HCT116 (cell line): ENCODE results near the gene SARS1. TPM values are rescaled to one million over a fixed set of nuclear protein-coding genes. Genes with fewer than 3 reads are reported as not detected.

Experiments used
- ATAC-seq: fragments of 200-7000 bp; cut with Tn5 transposase; 2 replicates; pipeline ENCODE4 v1.9.1; 2020; ENCODE audit warnings: mild to moderate bottlenecking, moderate library complexity
- BruUV-seq: library from RNA; stranded (reverse); fragments of 400-500 nt; replicated peaks from 2 replicates; lab custom pipeline; 2021; lab: Mats Ljungman, UMichigan
- CTCF ChIA-PET: fragments of 300-600 bp; sonication (Branson Sonifier 250); formaldehyde crosslinking; loops from one replicate; lab custom pipeline; 2021; ENCODE audit warnings: antibody characterized with exemption; lab: Charles Lee
- POLR2A ChIA-PET: fragments of 300-600, 350-600 bp; sonication (Branson Sonifier 250); formaldehyde crosslinking; loops from one replicate; lab custom pipeline; 2021; ENCODE audit warnings: antibody characterized with exemption; lab: Charles Lee
- RAD21 ChIA-PET, 2 experiments: fragments of 300-600 bp; sonication (Branson Sonifier 250); formaldehyde crosslinking; loops; one replicate each; lab custom pipeline; 2023; ENCODE audit warnings: low total read pairs in 2 of 2; ENCODE audit not compliant: uncharacterized antibody in 2 of 2, unreplicated experiment in 2 of 2, low non-redundant PET in 1 of 2; lab: Charles Lee
- DNase-seq: peaks from one replicate; pipeline ENCODE4 v3.0.0-alpha.2; 2010; ENCODE audit warnings: low read depth, low spot score
- H2AFZ ChIP-seq: fragments of 200-600 bp; shearing (Covaris generic), sonication (generic); 2 replicates; pipeline ENCODE4 v1.6.1; 2017; ENCODE audit warnings: low read depth, mixed run types, mixed read lengths, antibody characterized with exemption, low read length; ENCODE audit not compliant: poor library complexity, severe bottlenecking
- H3K27ac ChIP-seq: 2 replicates; pipeline ENCODE4 v1.5.1; 2012; ENCODE audit warnings: low read depth, low read length
- H3K27me3 ChIP-seq: fragments of 200-600 bp; sonication (generic); 2 replicates; pipeline ENCODE4 v1.6.1; 2016; ENCODE audit warnings: mixed run types, low read length, mixed read lengths; ENCODE audit not compliant: insufficient read depth
- H3K36me3 ChIP-seq, 2 experiments: fragments of 200-500 bp in 1 of 2; fragments of 200-600 bp in 1 of 2; sonication (Bioruptor generic) in 1 of 2; sonication (generic) in 1 of 2; 2 replicates each; pipeline versions ENCODE4 v1.5.1 to v1.6.1; 2014 to 2016; ENCODE audit warnings: low read length in 2 of 2, inconsistent platforms in 1 of 2, mixed read lengths in 1 of 2, mixed run types in 1 of 2; ENCODE audit not compliant: insufficient read depth in 2 of 2, control insufficient read depth in 1 of 2
- H3K4me1 ChIP-seq, 2 experiments: fragments of 200-600 bp in 1 of 2; sonication (generic) in 1 of 2; 2 replicates each; pipeline versions ENCODE4 v1.5.1 to v1.6.1; 2012 to 2017; ENCODE audit warnings: low read length in 2 of 2, inconsistent platforms in 1 of 2, mild to moderate bottlenecking in 1 of 2, mixed read lengths in 1 of 2, mixed run types in 1 of 2, moderate library complexity in 1 of 2; ENCODE audit not compliant: insufficient read depth in 2 of 2, control insufficient read depth in 1 of 2
- H3K4me2 ChIP-seq: fragments of 200-600 bp; sonication (generic); 2 replicates; pipeline ENCODE4 v1.6.1; 2017; ENCODE audit warnings: mixed run types, low read length, mixed read lengths
- H3K4me3 ChIP-seq, 2 experiments: fragments of 200-600 bp in 1 of 2; sonication (generic) in 1 of 2; replicated peaks in 1 of 2; 2 replicates each; pipeline ENCODE4 v1.5.1; 2011 to 2016; ENCODE audit warnings: low read length in 2 of 2, control low read depth in 1 of 2, low read depth in 1 of 2, mild to moderate bottlenecking in 1 of 2, mixed read lengths in 1 of 2, mixed run types in 1 of 2
- H3K79me2 ChIP-seq: fragments of 200-600 bp; sonication (generic); 2 replicates; pipeline ENCODE4 v1.6.1; 2017; ENCODE audit warnings: mild to moderate bottlenecking, mixed run types, low read length, moderate library complexity, mixed read lengths; ENCODE audit not compliant: insufficient read depth
- H3K9ac ChIP-seq: fragments of 200-600 bp; sonication (generic); 2 replicates; pipeline ENCODE4 v1.6.1; 2016; ENCODE audit warnings: low read length, mixed read lengths
- H3K9me2 ChIP-seq: fragments of 200-600 bp; sonication (generic), shearing (Covaris generic); 2 replicates; pipeline ENCODE4 v1.6.1; 2017; ENCODE audit warnings: mixed run types, mild to moderate bottlenecking, moderate library complexity; ENCODE audit not compliant: insufficient read depth
- H3K9me3 ChIP-seq, 2 experiments: fragments of 200-500 bp in 1 of 2; fragments of 200-600 bp in 1 of 2; sonication (Bioruptor generic) in 1 of 2; sonication (generic) in 1 of 2; 2 replicates each; pipeline ENCODE4 v1.6.1; 2014 to 2017; ENCODE audit warnings: low read length in 2 of 2, mixed read lengths in 2 of 2, inconsistent platforms in 1 of 2, low read depth in 1 of 2, mild to moderate bottlenecking in 1 of 2, mixed run types in 1 of 2, moderate library complexity in 1 of 2; ENCODE audit not compliant: control insufficient read depth in 1 of 2, insufficient read depth in 1 of 2
- H4K20me1 ChIP-seq: fragments of 200-600 bp; sonication (generic), shearing (Covaris generic); 2 replicates; pipeline ENCODE4 v1.6.1; 2017; ENCODE audit warnings: mixed run types, mild to moderate bottlenecking, moderate library complexity; ENCODE audit not compliant: insufficient read depth
- EZH2phosphoT487 ChIP-seq: fragments of 200-600 bp; IDR thresholded peaks from 2 replicates; pipeline ENCODE4 v1.6.1; 2018; ENCODE audit warnings: antibody characterized with exemption, borderline replicate concordance
- JUND ChIP-seq: IDR thresholded peaks from 2 replicates; pipeline ENCODE4 v1.6.1; 2012
- REST ChIP-seq: IDR thresholded peaks from 2 replicates; pipeline ENCODE4 v1.6.1; 2012; ENCODE audit warnings: low read depth
- SP1 ChIP-seq: IDR thresholded peaks from 2 replicates; pipeline ENCODE4 v1.6.1; 2012; ENCODE audit warnings: low read depth
- YY1 ChIP-seq: IDR thresholded peaks from 2 replicates; pipeline ENCODE4 v1.6.1; 2011; ENCODE audit warnings: low read length, low read depth, moderate library complexity, mild to moderate bottlenecking; ENCODE audit not compliant: insufficient replicate concordance; ENCODE audit errors: extremely low read depth
- intact Hi-C: fragments of 100-400 bp; cut with micrococcal nuclease; formaldehyde crosslinking; loops from 2 replicates; pipeline ENCODE4 v1.10.0; 2022
- total RNA-seq: library from RNA; stranded (reverse); gene quantifications from one replicate; pipeline ENCODE4 v1.2.1, GENCODE V29; 2021; ENCODE audit not compliant: unreplicated experiment
- TF ChIP-seq, protein P1 (sequence below), 3 experiments: fragments of 200-600 bp in 1 of 3; sonication (generic) in 1 of 3; IDR thresholded peaks in 2 of 3; conservative IDR thresholded peaks in 1 of 3; 2 replicates each; pipeline ENCODE4 v1.5.1; 2012 to 2017; ENCODE audit warnings: low read depth in 2 of 3, low read length in 2 of 3, antibody characterized with exemption in 1 of 3, borderline replicate concordance in 1 of 3, control low read depth in 1 of 3, mild to moderate bottlenecking in 1 of 3, mixed read lengths in 1 of 3, mixed run types in 1 of 3, moderate library complexity in 1 of 3; ENCODE audit not compliant: insufficient read depth in 1 of 3
- TF ChIP-seq, protein P2 (sequence below): IDR thresholded peaks from 2 replicates; pipeline ENCODE4 v1.6.1; 2011; ENCODE audit warnings: mild to moderate bottlenecking, low read length, moderate library complexity; ENCODE audit not compliant: insufficient replicate concordance; ENCODE audit errors: extremely low read depth

SARS1 gene
- total RNA-seq, 1 experiment from 2014 or later: 206 TPM

GRCh38 chr1:109252167-109252892, 38.6 kb downstream of the SARS1 start (continued):
- TF ChIP-seq, protein P1, sequence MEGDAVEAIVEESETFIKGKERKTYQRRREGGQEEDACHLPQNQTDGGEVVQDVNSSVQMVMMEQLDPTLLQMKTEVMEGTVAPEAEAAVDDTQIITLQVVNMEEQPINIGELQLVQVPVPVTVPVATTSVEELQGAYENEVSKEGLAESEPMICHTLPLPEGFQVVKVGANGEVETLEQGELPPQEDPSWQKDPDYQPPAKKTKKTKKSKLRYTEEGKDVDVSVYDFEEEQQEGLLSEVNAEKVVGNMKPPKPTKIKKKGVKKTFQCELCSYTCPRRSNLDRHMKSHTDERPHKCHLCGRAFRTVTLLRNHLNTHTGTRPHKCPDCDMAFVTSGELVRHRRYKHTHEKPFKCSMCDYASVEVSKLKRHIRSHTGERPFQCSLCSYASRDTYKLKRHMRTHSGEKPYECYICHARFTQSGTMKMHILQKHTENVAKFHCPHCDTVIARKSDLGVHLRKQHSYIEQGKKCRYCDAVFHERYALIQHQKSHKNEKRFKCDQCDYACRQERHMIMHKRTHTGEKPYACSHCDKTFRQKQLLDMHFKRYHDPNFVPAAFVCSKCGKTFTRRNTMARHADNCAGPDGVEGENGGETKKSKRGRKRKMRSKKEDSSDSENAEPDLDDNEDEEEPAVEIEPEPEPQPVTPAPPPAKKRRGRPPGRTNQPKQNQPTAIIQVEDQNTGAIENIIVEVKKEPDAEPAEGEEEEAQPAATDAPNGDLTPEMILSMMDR (IDR thresholded peaks at IDR 0.05 in 2 of 3, conservative IDR thresholded peaks at IDR 0.05 in 1 of 3; ENCODE audit: borderline replicate concordance in 1 of 3, insufficient read depth in 1 of 3, low read depth in 2 of 3, low read length in 2 of 3): no peak
- TF ChIP-seq, all 23 proteins: peak for 0

DNA sequence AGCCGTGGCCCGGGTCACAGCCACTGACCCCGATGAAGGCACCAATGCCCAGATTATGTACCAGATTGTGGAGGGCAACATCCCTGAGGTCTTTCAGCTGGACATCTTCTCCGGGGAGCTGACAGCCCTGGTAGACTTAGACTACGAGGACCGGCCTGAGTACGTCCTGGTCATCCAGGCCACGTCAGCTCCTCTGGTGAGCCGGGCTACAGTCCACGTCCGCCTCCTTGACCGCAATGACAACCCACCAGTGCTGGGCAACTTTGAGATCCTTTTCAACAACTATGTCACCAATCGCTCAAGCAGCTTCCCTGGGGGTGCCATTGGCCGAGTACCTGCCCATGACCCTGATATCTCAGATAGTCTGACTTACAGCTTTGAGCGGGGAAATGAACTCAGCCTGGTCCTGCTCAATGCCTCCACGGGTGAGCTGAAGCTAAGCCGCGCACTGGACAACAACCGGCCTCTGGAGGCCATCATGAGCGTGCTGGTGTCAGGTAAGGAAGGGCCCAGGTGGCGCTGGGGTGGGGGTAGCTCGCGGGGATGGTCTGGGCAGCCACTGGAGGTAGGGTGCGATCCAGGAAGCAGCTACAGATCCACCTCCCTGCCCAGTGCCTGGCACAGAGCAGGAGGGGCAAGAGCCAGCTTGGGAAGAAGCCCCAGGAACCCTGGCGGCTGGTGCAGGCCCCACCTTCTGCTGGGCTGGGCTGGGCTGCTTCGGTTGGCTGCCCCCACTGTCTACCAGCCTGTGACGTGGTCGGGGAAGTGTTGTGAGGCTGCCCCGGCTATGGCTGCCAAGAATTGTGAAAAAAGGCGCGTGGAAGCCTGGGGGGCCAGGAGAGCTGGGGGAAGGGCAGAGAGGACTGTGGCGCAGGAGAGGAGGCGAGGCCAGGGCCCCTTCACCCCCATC, 39.4 kb downstream of the SARS1 start:
- Histone ChIP-seq H2AFZ (no peak overlapping the region), H3K27me3 (no peaks in the 10 kb centered on the region), H3K9me3 (no peaks in the 10 kb centered on the region), H3K4me2 (no peak overlapping the region), H3K4me3 (no peak overlapping the region), H3K36me3 (no peaks in the 10 kb centered on the region), H3K27ac (no peak overlapping the region), H3K9me2 (no peaks in the 10 kb centered on the region), H3K9ac (no peak overlapping the region), H4K20me1 (no peaks in the 10 kb centered on the region), H3K79me2 (no peaks in the 10 kb centered on the region), H3K4me1 (peaks cover 8 to 23% of the 10 kb centered on the region in 2 experiments; a peak in 3 of 4 replicates)
- ATAC-seq (no peak), DNase-seq (no peak)
- no TSS peak for BruUV-seq
- RAD21 ChIA-PET: no interaction called here
- POLR2A ChIA-PET: interaction anchor here (1.1 kb wide), 1 partner anchor 8 kb away, joined by 3 read pairs; no protein-coding TSS in a partner anchor
- TF ChIP-seq JUND (no peak), EZH2phosphoT487 (no peak), SP1 (no peak), YY1 (no peak), REST (no peak)
- TF ChIP-seq, protein P2, sequence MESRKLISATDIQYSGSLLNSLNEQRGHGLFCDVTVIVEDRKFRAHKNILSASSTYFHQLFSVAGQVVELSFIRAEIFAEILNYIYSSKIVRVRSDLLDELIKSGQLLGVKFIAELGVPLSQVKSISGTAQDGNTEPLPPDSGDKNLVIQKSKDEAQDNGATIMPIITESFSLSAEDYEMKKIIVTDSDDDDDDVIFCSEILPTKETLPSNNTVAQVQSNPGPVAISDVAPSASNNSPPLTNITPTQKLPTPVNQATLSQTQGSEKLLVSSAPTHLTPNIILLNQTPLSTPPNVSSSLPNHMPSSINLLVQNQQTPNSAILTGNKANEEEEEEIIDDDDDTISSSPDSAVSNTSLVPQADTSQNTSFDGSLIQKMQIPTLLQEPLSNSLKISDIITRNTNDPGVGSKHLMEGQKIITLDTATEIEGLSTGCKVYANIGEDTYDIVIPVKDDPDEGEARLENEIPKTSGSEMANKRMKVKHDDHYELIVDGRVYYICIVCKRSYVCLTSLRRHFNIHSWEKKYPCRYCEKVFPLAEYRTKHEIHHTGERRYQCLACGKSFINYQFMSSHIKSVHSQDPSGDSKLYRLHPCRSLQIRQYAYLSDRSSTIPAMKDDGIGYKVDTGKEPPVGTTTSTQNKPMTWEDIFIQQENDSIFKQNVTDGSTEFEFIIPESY: no peak
- CTCF ChIA-PET: interaction anchor here (1.6 kb wide), 1 partner anchor 146 kb away, joined by 4 read pairs; no protein-coding TSS in a partner anchor
- intact Hi-C loops: no loop called here
